Measurements from ENCODE around the gene PRSS48. TPM values are rescaled to one million over a fixed set of nuclear protein-coding genes. Genes with fewer than 3 reads are reported as not detected.

The PRSS48 gene
- total and polyA plus RNA-seq, 12 donors, result not detected

DNA sequence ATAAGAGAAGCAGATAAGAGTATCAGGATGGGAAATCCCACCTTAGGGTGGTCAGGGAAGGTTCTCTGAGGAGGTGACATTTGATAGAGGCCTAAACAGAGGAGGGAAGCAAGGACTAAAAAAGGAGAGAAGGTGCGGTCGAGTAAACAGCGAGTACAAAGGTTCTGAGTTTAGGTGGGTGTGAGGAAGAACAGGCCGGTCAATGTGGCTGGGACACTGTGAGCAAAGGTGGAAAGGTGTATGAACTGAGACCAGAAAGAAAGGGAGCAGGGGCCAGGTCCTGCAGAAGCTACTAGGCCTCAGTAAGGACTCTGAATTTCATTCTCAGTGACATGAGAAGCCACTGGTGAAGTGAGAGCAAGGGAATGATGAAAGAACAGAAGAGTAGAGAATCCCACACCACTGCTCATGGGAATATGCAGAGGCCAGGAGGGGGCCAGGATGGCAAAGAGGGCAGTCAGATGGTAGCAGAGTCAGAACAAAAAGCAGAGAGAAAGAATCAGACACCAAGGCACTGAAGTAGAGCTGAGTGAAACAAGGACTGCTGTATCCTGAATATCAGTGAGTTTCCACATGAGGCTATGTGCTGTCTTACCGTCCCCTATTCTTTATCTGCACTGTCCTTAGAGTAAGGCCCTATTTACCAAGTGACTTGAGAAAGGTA, 18.0 kb downstream of the PRSS48 start:
- intact Hi-C loops (cut with DNase I), result no loop called here
- WGBS, 4 donors, result 92 to 99% (median 95%) methylated on average over 5 of the region's 5 CpGs
- H3K27ac ChIP-seq, result no peak overlapping the region
- no peak overlapping the region for H3K4me3 ChIP-seq
- H3K4me1 ChIP-seq (replicated peaks in 1 of 2), result no peaks in the 10 kb centered on the region
- no peaks in the 10 kb centered on the region for H3K9me3 ChIP-seq (replicated peaks in 1 of 3)
- DNase-seq, result no peak
- TF ChIP-seq, protein P1, sequence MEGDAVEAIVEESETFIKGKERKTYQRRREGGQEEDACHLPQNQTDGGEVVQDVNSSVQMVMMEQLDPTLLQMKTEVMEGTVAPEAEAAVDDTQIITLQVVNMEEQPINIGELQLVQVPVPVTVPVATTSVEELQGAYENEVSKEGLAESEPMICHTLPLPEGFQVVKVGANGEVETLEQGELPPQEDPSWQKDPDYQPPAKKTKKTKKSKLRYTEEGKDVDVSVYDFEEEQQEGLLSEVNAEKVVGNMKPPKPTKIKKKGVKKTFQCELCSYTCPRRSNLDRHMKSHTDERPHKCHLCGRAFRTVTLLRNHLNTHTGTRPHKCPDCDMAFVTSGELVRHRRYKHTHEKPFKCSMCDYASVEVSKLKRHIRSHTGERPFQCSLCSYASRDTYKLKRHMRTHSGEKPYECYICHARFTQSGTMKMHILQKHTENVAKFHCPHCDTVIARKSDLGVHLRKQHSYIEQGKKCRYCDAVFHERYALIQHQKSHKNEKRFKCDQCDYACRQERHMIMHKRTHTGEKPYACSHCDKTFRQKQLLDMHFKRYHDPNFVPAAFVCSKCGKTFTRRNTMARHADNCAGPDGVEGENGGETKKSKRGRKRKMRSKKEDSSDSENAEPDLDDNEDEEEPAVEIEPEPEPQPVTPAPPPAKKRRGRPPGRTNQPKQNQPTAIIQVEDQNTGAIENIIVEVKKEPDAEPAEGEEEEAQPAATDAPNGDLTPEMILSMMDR (IDR thresholded peaks at IDR 0.05), result no peak
- TF ChIP-seq POLR2A (IDR thresholded peaks at IDR 0.05), result no peak
- H3K36me3 ChIP-seq (replicated peaks in 1 of 2), result no peaks in the 10 kb centered on the region
- no peaks in the 10 kb centered on the region for H3K27me3 ChIP-seq

DNA sequence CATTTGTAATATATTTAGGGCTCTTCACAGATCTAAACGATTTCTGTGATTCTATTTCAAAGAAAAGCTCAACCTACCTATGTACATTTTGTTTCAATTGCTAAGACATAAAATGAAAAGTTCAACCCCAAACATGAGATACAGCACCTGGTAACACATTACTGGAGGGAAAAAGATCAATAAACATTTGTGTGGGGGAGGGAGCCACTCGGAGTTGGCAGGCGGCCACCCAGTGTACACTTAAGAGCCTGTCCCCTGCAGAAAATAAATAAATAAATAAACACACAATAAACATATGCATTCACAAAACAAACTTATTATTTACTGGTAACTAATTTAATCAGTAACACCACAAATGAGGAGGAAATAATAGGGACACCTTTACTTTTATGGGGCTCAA, 19.3 kb downstream of the PRSS48 start:
- no peaks in the 10 kb centered on the region for H3K9me3 ChIP-seq (replicated peaks in 1 of 3)
- H3K36me3 ChIP-seq (replicated peaks in 1 of 2), result no peaks in the 10 kb centered on the region
- TF ChIP-seq, protein P1 (IDR thresholded peaks at IDR 0.05), result no peak
- TF ChIP-seq POLR2A (IDR thresholded peaks at IDR 0.05), result no peak
- WGBS, 4 donors, result 76 to 86% (median 81%) methylated on average over 3 of the region's 3 CpGs
- H3K4me1 ChIP-seq (replicated peaks in 1 of 2), result no peaks in the 10 kb centered on the region
- intact Hi-C loops (cut with DNase I), result no loop called here
- H3K4me3 ChIP-seq, result no peak overlapping the region
- H3K27me3 ChIP-seq, result no peaks in the 10 kb centered on the region
- no peak overlapping the region for H3K27ac ChIP-seq
- no peak for DNase-seq

DNA sequence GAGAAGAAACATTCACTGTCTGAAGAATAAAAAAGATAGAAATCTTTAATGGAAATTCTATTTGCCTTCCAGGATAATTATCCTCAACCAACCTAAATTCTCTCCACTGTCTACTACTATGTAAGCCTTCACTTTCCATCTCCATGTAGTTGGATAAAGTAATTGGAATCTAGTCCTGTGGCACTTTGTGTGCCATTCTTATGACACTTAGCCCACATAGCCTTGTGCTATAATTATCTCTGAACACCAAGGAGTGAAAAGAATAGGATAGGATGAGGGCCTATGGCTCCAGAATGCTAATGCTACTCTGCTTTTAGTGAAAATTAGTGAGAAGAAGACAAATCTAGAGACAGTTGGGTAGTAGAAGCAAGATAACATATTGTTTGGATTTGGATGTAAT, 20.2 kb downstream of the PRSS48 start:
- Histone ChIP-seq H3K4me3 (no peak overlapping the region), H3K36me3 (replicated peaks in 1 of 2) (no peaks in the 10 kb centered on the region), H3K9me3 (replicated peaks in 1 of 3) (no peaks in the 10 kb centered on the region), H3K27me3 (no peaks in the 10 kb centered on the region), H3K27ac (no peak overlapping the region), H3K4me1 (replicated peaks in 1 of 2) (peaks cover 4 to 6% of the 10 kb centered on the region in 2 donors)
- intact Hi-C loops (cut with DNase I), result no loop called here
- DNase-seq, result no peak
- TF ChIP-seq, protein P1 (IDR thresholded peaks at IDR 0.05), result no peak
- TF ChIP-seq POLR2A (IDR thresholded peaks at IDR 0.05), result no peak

DNA sequence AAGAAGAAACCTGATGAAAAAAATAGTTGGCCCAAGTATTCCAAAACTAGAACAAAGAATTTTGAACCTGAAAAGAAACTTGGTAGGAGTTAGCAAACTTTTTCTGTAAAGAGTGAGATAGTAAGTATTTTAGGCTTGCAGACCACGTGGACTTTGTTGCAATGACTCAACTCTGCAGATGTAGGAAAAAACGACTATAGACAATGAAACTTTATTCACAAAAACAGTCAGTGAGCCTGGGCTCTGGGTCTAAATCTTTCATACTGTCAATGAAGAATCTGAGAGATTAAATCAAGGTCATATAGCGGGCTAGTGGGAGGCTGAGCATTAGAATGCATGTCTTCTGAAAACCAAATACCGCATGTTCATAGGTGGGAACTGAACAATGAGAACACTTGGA, 25.5 kb downstream of the PRSS48 start:
- H3K4me1 ChIP-seq (replicated peaks in 1 of 2), result peaks cover 7 to 19% of the 10 kb centered on the region in 2 donors
- TF ChIP-seq, protein P1 (IDR thresholded peaks at IDR 0.05), result no peak
- TF ChIP-seq POLR2A (IDR thresholded peaks at IDR 0.05), result no peak
- WGBS, 4 donors, result 42 to 47% (median 45%) methylated on average over 4 of the region's 4 CpGs
- peak in 6 of 7 donors; percentile 34 to 61 (median 48) for DNase-seq
- H3K4me3 ChIP-seq, result no peak overlapping the region
- H3K36me3 ChIP-seq (replicated peaks in 1 of 2), result no peaks in the 10 kb centered on the region
- no peaks in the 10 kb centered on the region for H3K9me3 ChIP-seq (replicated peaks in 1 of 3)
- no peaks in the 10 kb centered on the region for H3K27me3 ChIP-seq
- intact Hi-C loops (cut with DNase I), result no loop called here
- peak overlapping the region in 1 of 5 donors; percentile 13 for H3K27ac ChIP-seq
